ENCODE results near the gene NSD2.
A peak's percentile ranks its signal among the peaks of the same experiment; 100 is the strongest.
"Not testable (repeated sequence)": the region's sequence is repeated elsewhere in the genome, so short reads cannot be mapped to it uniquely, and the experiment has no call there.

Gene NSD2

DNA sequence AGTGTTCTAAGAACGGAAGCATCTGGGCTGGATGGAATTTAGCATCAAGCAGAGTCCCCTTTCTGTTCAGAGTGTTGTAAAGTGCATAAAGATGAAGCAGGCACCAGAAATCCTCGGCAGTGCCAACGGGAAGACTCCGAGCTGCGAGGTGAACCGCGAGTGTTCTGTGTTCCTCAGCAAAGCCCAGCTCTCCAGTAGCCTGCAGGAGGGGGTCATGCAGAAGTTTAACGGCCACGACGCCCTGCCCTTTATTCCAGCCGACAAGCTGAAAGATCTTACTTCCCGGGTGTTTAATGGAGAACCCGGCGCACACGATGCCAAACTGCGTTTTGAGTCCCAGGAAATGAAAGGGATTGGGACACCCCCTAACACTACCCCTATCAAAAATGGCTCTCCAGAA is 29.4 kb downstream of the NSD2 start:
- DNase-seq, result no peak

GRCh38 chr4:1901127-1901526 is 29.9 kb downstream of the NSD2 start:
- DNase-seq, result no peak

- no peak for DNase-seq
Measured at GRCh38 chr4:1902243-1902642, 31.1 kb downstream of the NSD2 start.

DNA sequence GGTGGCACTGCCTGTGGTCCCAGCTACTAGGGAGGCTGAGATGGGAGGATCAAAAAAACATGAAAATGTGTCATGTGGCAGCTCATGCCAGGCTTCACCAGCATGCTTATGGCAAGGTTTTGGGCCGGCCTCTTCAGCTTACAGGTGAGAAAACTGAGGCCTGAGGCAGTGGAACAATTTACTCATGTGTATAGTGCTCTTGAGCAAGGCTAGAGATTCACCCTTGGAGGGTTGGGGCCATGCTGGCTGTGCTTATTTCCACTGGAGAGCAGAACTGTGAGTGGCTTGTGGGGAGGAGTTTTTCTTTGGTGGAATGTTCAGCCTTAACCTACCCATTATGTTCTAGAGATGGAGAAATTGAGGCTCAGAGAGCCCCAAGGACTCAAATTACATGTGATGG is 31.8 kb downstream of the NSD2 start:
- no peak for DNase-seq

- DNase-seq, result no peak
Measured at GRCh38 chr4:1904042-1904441, 32.8 kb downstream of the NSD2 start.

DNA sequence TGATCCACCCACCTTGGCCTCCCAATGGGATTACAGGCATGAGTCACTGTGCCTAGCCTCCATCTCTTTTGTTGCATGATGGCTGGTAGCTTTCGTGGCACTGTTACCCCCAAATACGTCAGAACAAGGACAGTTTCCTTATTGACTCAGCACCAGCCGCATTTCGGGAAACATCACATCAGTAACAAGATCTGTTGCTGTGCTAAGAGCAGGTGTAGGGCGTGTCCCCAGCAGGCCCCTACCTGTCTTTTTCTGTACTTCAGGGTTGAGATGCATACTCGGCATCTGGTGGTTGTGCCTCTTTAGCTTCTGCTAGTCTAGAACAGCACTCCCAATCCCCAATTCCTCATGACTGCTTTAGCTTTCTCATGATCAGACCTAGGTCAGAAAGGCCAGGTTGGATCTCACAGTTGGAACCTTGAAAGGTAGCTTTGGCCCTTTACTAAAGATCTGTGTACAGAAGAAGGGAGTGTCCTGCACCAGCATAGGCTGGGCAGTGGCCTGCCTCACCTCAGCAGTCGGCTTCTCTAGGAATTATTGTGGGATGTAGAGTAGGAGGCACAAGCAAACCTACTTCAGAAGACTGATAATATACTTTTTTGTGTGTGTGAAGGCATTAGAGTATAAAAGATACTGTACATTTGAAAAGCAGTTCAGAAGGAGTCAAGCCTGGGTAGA is 36.8 kb downstream of the NSD2 start:
- no peak for DNase-seq

DNA sequence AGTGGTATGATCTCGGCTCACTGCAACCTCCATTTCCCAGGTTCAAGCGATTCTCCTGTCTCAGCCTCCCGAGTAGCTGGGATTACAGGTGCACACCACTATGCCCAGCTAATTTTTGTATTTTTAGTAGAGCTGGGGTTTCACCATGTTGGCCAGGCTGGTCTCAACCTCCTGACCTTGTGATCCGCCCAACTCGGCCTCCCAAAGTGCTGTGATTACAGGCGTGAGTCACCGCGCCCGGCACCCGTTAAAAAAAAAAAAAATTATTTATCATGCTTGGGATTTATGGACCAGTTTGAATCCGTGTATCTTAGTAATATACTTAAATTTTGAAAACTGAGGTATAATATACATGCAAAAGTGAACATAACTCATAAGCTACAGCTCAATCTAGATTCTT is 38.5 kb downstream of the NSD2 start:
- not testable (repeated sequence) for DNase-seq

DNA sequence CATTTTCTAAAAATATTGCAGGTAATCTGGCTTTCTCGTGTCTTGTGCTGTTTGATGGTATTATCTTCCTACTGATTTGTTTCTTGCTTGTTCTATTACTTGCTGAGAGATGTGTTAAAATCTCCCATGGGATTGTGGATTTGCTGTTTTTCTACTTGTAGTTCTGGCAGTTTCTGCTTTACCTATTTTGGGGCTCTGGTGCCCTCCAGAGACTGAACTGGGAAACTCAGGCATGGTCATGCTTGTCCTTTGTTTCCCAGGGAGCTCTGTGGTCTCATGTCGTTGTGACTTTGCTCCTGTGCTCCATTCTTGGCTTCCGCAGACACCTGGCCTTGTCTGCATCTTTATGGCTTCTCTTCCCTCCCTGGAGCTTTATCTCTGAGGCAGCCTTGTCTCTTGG is 39.5 kb downstream of the NSD2 start:
- no peak for DNase-seq

DNA sequence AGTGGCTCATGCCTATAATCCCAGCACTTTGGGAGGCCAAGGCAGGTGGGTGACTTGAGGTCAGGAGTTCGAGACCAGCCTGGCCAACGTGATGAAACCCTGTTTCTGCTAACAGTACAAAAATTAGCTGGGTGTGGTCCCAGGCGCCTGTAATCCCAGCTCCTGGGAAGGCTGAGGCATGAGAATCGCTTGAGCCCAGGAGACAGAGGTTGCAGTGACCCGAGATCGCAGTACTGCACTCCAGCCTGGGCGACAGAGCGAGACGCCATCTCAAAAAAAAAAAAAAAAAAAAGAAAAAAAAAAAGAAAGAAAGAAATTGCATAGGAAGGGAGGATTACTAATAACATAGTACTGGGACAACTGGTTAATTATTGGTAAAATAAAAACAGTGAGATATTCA is 40.1 kb downstream of the NSD2 start:
- not testable (repeated sequence) for DNase-seq

GRCh38 chr4:1922821-1923220 is 51.6 kb downstream of the NSD2 start:
- no peak for DNase-seq

- no peak for DNase-seq
Measured at GRCh38 chr4:1927675-1928074, 56.5 kb downstream of the NSD2 start.

DNA sequence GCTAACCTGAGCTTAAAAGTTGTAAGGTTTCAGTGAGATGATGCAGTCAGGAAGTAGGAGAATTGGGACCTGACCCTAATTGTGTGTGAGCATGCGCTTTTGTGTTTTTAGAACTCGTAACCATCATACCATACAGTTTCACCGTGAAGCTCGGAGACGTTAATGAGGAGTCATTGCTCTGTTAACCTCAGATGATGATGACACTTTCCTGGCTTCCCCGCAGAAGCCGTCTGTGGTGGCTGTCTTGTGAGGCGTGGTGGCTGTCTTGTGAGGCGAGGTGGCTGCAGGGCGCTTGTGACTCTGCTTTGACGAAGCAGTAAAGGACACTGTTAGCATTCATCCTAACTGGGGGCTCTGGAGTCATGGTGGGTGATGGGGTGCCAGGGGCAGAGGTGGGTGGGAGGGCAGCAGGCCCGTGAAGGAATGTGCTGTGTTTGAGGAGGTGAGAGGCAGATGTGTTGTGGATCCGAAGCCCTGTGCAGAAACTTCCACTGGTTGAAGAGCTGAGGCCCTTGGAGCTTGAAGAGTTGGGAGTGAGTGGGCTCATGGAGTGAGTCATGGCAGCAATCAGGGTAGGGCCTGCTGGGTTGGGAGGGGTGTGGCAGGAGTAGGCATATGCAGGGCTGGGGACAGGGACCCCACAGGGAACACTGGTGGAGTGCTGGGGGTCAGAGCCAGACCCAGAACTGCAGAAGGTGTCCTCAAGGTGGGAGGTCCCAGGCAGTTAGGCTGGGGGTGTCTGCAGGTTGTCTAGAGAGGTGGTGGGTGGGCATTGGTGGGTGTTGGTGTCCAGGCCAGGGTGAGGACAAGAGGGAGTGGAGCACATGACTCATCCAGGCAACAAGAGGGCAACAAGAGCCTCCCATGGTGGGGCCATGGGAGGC is 57.4 kb downstream of the NSD2 start:
- DNase-seq, result peak; percentile 16

GRCh38 chr4:1932736-1933135 is 61.5 kb downstream of the NSD2 start:
- DNase-seq, result no peak

DNA sequence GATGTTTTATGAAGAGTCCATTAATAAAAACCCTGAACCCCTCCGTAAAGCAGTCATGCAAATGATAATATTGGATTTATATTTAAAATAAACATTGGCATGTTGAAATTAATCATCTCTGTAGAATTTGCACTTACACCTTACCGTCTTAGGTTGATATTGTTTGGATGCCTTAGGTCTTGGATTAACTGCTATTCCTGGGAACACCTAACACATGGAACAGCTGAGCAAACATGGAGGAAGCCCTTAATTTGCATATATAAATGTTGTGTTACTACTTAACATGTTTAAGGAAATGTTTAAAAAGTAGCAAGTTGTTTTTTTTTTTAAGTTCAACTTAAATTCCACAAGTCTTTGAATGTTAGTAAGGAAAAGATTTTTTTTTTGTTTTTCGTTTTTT is 62.5 kb downstream of the NSD2 start:
- no peak for DNase-seq

DNA sequence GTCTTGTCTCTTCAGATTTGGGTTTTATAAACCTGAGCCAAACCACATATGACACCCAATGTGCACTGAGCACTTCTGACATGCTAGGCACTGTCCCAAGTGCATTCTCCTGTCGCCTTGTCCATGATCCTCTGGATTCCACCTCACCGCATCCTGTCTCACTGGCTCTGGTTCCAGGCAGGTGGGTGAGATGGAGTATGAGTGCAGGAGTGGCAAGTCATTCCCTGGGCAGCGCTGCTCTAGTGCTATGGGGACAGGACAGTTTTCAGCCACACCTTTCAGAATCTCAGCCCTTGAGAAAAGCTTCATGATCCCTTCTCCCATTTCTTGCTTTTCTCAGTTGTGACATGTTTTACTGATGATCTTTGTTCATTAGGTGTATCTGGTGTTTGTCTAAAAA is 66.4 kb downstream of the NSD2 start:
- DNase-seq, result no peak

DNA sequence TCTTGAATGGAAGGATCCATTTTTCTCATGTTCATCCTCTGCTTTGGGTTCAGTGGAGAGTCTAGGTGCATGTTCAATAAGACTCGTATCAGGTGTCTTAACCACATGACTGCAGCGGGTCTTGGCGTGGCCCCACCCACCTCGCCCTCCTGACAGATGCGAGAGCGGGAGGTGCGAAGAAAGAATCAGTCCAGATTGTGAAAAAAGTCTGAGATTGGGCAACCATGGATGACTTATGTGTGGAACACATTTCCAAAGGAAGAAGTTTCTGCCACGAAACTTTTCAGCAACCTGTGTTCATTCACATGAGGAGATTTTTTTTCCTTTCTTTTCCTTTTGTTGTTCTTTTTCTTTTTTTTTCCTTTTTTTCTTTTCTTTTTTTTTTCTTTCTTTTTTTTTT is 66.8 kb downstream of the NSD2 start:
- DNase-seq, result no peak

DNA sequence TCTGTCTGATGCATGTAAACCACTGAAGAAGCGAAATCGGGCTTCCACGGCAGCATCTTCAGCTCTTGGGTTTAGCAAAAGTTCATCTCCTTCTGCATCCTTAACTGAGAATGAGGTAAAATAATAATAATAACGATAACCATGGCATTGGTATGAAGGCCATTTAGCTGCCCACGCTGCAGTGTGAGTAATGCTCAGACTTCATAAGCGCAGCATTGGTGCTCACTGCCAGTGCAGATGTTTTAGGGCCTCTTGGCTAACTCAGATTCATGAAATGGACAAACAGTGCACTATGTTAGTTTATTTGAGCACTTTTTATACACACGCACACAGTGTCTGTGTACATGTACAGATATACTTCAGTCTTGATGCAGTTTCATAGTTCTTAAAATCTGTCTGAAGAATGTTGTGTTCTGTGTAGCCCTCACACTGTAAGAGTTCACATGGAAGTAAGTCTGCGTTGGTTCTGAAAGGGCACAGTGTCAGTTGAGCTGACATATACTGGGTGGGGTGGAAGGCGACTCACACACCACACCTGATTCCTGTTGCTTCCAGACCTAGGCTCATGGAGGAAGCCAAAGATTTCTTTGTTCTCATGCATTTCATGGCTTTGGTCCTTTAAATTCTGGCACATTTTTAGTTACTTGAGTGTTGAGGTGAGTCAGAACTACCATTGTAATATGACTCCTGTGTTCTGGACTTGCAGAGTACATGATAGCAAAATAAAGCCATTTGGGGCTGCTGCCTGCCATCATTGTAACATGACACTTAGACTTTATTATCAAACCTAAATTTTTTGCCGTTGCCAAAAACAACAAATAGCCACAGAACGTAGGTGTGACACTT is 68.7 kb downstream of the NSD2 start:
- no peak for DNase-seq

- no peak for DNase-seq
Measured at GRCh38 chr4:1940566-1940965, 69.4 kb downstream of the NSD2 start.

DNA sequence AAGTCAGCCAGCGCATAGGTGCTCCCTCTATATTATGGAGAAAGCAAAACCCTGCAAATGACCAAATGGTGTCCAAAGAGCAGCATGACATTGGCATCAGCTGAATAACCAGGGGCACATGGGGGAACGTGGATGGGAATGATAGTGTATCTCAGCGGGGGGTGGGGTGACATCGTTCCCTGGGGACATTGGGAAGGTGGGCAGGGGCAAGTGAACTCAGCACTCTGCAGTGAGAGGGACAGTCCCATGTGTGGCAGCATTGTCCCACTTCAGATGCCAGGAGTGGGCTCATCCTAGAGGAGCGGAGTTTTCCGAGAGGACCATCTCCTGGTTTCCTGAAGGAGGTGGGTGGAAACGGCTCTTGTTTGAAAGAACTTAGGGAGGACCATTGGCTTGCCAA is 72.7 kb downstream of the NSD2 start:
- DNase-seq, result no peak

DNA sequence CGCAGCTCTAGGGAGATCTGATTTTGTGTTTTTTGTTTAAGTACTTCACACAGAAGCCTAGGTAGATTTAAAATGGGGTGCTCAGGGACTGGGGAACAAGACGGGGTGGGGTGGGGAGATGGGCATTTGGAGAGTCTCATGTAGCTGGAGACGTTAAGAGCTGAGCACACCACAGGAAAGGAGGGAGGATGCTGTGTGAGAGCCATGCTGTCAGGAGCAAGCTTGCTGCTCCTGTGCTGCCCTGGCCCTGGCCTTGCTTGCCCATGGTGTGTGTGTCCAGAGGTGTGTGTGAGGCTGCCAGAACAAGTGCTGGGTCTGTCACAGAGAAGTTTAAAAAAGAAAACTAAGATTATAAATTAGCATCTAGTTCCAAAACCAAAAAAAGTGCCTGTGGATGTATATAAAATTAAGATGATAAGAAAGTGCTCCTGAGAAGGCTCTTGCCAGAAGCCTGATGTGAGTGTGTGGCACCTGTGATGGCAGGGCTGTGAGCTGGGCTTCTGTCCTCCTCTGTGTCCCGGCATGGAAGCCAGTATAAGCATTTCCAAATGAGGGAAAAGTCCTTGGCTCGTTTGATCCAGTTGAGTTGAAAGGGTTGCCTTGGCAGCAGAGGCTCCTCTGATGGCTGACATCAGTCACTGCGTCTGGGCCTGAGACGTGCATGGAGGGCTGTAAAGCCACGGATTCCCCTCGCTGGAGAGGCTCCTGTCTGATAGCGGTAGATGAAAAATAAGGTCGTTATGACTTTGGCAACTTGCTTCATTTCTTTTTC is 74.1 kb downstream of the NSD2 start:
- no peak for DNase-seq

DNA sequence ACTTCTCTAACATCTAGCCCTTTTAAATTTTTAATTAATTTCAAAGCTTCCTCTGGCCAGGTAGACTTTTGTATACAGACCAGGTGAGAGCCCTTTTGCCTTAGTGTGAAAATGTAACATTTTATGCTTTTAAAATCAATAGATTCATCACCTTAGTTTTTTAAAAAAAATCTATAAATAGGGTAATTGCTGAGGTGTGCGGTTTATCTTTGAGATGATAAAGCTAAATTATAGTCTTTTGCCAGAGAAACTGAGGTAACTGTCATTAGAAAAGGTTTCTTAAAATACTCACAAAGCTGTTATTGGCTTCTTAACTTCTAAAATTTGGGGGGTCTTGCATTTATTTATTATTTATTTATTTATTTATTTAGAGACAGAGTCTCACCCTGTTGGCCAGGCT is 74.7 kb downstream of the NSD2 start:
- no peak for DNase-seq

- DNase-seq, result no peak
Measured at GRCh38 chr4:1948232-1948631, 77.0 kb downstream of the NSD2 start.
